Right kidney (tissue), 9 donors: ENCODE results near the gene PLSCR2.
"Not testable (repeated sequence)": the region's sequence is repeated elsewhere in the genome, so short reads cannot be mapped to it uniquely, and the experiment has no call there.

ENCODE experiments used
- DNase-seq: peaks from one replicate; pipeline ENCODE4 v3.0.0-alpha.2; 2016
- long read RNA-seq, 8 donors: transcript quantifications; one replicate each; lab custom pipeline, GENCODE V29; 2026

PLSCR2 gene
- long read RNA-seq, donor 1, result 0 reads
- long read RNA-seq, donor 2, result 0 reads
- long read RNA-seq, donor 3, result 0 reads
- long read RNA-seq, donor 4, result 0 reads
- long read RNA-seq, donor 5, result 0 reads
- long read RNA-seq, donor 6, result 0 reads
- long read RNA-seq, donor 7, result 0 reads
- long read RNA-seq, donor 8, result 0 reads

GRCh38 chr3:146469150-146470017 lies at the start of gene PLSCR2:
PLSCR2 (minus strand) TSS chr3:146469561; CDS start chr3:146459904, 9,657 bp downstream.
- DNase-seq, result peak; percentile 69

- no peak for DNase-seq
These were observed 48.5 kb upstream of the PLSCR2 start for GRCh38 chr3:146517684-146518435.

- no peak for DNase-seq
These were observed 44.2 kb upstream of the PLSCR2 start for GRCh38 chr3:146513386-146514051.

GRCh38 chr3:146511402-146512134 lies 42.2 kb upstream of the PLSCR2 start:
- peak; percentile 49 for DNase-seq

GRCh38 chr3:146507331-146508120 lies 38.2 kb upstream of the PLSCR2 start:
- no peak for DNase-seq

GRCh38 chr3:146505516-146505915 lies 36.2 kb upstream of the PLSCR2 start:
- DNase-seq, result no peak

- DNase-seq, result no peak
These were observed 35.3 kb upstream of the PLSCR2 start for GRCh38 chr3:146504498-146505197.

GRCh38 chr3:146503461-146504202 lies 34.3 kb upstream of the PLSCR2 start:
- DNase-seq, result no peak

GRCh38 chr3:146502887-146503460 lies 33.6 kb upstream of the PLSCR2 start:
- DNase-seq, result no peak

- no peak for DNase-seq
These were observed 32.4 kb upstream of the PLSCR2 start for GRCh38 chr3:146501752-146502151.

GRCh38 chr3:146499701-146500100 lies 30.3 kb upstream of the PLSCR2 start:
- DNase-seq, result no peak

GRCh38 chr3:146498002-146498736 lies 28.8 kb upstream of the PLSCR2 start:
- DNase-seq, result no peak

- not testable (repeated sequence) for DNase-seq
These were observed 27.9 kb upstream of the PLSCR2 start for GRCh38 chr3:146497145-146497843.

- no peak for DNase-seq
These were observed 27.4 kb upstream of the PLSCR2 start for GRCh38 chr3:146496726-146497125.

- DNase-seq, result no peak
These were observed 26.9 kb upstream of the PLSCR2 start for GRCh38 chr3:146496251-146496650.

GRCh38 chr3:146493761-146494160 lies 24.4 kb upstream of the PLSCR2 start:
- DNase-seq, result no peak

- no peak for DNase-seq
These were observed 23.9 kb upstream of the PLSCR2 start for GRCh38 chr3:146493221-146493620.

- DNase-seq, result no peak
These were observed 21.9 kb upstream of the PLSCR2 start for GRCh38 chr3:146491303-146491702.
